NCI-H1694 (cell line): Measurements from ENCODE around the gene SH3BGRL2.
"Not testable (repeated sequence)": the region's sequence is repeated elsewhere in the genome, so short reads cannot be mapped to it uniquely, and the experiment has no call there.

Experiments
- DNase-seq: peaks from one replicate; lab custom pipeline; 2025; lab: John Stamatoyannopoulos, UW

Gene SH3BGRL2

DNA sequence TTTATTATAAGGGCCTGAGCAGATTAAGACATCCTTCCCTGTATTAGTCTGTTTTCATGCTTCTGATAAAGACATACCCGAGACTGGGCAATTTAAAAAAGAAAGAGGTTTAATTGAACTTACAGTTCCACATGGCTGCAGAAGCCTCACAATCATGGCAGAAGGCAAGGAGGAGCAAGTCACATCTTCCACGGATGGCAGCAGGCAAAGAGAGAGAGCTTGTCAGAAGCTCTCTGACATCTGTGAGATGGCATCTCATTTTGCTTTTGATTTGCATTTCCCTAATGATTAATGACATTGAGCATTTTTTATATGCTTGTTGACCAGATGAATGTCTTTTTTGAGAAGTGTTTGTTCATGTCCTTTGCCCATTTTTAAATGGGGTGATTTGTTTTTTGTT lies 114.2 kb downstream of the SH3BGRL2 start:
- DNase-seq, result not testable (repeated sequence)

DNA sequence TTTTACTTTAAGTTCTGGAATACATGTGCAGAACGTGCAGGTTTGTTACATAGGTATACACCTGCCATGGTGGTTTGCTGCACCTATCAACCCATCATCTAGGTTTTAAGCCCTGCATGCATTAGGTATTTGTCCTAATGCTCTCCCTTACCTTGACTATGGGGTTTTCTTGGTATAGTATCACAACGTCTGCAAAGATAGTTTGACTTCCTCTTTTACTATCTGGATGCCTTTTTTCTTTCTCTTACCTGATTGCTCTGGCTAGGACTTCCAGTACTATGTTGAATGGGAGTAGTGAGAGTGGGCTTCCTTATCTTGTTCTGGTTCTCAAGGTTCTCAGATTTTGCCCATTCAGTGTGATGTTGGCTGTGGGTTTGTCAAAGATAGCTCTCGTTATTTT lies 115.2 kb downstream of the SH3BGRL2 start:
- not testable (repeated sequence) for DNase-seq

DNA sequence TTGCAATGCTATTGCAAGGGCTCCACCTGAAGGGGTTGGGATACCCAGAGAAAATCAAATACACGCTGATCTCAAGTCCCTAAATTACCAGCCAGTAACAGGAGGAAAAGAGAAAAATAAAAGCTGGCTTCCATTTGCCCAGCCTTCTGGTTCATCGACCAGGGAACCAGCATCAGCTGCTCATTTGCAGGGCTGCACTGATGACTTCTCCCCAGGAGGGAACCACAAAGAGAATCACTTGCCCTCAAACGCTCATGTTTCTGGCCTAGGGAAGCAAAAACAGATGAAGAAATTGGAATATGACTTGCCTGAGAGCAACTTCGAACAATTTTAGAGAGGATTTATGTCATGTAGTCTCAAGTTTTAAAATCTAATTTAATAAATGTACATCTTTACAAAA lies 119.7 kb downstream of the SH3BGRL2 start:
- DNase-seq, result no peak
